ENCODE results near the gene MYRIP.
"Not testable (repeated sequence)": the region's sequence is repeated elsewhere in the genome, so short reads cannot be mapped to it uniquely, and the experiment has no call there.

The MYRIP gene

GRCh38 chr3:39972508-39972907 lies 163.1 kb downstream of the MYRIP start:
- DNase-seq: no peak

GRCh38 chr3:39977058-39977794 lies 167.8 kb downstream of the MYRIP start:
- no peak for DNase-seq

GRCh38 chr3:39978308-39978707 lies 168.9 kb downstream of the MYRIP start:
- DNase-seq: no peak

GRCh38 chr3:39980058-39980457 lies 170.6 kb downstream of the MYRIP start:
- no peak for DNase-seq

DNA sequence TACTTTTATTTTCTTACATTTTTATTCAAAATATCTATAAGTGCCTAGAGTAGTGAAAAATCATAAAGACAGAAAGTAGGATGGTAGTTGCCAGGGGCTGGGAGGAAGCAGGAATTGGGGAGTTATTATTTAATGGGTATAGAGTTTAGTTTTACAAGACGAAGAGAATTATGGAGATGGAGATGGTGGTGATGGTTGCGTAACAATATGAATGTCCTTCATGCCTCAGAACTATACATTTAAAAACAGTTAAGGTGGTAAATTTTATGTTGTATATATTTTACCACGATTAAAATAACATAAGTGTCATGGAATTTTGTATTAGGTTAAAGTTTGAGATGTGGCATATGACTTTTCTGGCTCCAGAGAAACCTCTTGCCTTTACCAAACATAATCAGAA lies 171.4 kb downstream of the MYRIP start:
- no peak for DNase-seq

- DNase-seq: no peak
These were observed 172.3 kb downstream of the MYRIP start for GRCh38 chr3:39981547-39982184.

- no peak for DNase-seq
These were observed 173.4 kb downstream of the MYRIP start for GRCh38 chr3:39982665-39983357.

- no peak for DNase-seq
These were observed 180.3 kb downstream of the MYRIP start for GRCh38 chr3:39989746-39990145.

DNA sequence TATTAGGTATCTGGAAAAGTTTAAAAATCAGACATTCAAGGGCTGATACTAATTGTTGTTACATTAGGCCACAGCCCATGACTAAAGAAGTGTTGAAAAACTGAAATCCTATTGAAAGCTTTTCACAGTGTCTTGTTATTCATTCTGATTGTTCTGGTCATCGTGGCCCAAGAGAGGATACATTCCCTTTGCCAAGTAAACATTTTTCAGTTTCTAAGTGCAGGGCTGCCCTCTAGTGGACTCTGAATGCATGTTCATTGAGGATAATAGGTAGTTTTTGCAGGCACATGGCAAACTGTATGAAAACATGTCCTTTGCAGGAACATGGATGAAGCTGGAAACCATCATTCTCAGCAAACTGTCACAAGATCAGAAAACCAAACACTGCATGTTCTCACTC lies 181.1 kb downstream of the MYRIP start:
- no peak for DNase-seq

DNA sequence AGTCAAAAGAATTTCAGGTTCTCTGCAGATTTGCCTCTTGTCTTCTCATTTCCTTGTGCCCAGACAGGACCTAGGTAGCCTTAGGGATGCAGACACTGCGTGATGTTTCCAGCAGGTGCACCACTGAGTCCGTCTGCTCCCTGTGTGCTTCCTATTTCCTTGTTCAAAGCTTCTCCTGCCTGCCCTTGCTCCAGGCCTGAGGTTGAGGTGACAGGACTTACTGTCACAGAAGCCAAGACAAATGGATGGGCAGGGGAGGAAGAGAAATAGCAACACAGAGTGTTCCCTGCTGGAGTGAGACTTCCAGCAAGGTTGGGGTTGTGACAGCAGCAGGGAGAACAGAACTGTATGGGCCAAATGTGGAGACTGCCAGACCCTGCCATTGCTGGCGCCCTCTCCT lies 199.4 kb downstream of the MYRIP start:
- no peak for DNase-seq

DNA sequence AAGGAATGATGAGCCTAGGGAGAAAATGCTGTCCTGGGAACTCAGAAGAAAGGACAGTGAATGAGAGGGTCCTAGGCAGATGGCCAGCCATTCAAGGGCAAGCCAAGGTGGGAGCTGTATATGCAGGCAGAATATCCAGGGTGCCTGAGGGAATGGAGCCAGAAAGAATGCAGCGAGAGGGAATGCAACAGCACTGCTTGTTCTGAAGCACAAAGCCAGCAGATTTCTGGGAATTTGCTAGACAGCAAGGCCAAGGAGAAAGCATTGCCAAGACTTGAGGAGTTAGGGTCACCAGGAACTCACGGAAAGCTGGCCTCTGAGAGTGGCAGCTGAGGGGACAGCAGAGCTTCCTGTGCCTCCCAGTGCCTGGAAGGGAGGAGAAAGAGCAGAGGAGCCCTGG lies 200.6 kb downstream of the MYRIP start:
- no peak for DNase-seq

DNA sequence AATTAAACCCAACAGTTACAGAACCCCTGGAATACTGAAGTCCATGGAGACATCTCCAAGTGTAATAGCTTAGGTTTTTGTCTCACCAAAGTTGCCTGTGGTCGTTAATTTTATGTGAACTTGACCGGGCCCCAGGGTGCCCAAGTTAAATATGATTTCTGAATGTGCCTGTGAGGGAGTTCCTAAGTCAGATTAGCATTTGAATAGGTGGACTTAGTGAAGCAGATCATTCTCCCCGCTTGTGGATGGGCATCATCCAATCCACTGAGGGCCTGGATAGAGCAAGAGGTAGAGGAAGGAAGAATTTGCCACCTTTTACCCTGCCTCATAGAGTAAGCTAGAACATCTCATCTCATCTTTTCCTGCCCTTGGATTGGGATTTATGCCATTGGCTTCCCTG lies 203.0 kb downstream of the MYRIP start:
- DNase-seq: no peak

DNA sequence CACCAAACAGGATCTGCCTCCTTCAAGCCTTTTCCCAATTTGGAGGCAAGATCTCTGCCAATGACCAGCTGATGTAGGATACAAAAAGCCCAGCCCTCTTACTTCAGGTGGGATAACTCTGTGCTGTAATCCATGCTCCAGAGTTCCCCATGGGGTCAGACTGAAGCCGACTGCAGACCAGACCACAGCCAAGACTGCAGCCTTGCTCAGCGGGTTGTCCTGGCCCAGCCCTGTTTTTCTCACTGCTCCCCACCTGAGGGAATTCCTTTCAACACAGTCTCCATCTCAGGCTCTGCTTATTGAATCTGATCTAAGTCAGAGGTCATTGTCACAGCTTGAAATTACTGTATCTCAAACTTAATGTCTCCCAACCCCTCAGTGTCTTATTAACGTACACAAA lies 207.0 kb downstream of the MYRIP start:
- no peak for DNase-seq

DNA sequence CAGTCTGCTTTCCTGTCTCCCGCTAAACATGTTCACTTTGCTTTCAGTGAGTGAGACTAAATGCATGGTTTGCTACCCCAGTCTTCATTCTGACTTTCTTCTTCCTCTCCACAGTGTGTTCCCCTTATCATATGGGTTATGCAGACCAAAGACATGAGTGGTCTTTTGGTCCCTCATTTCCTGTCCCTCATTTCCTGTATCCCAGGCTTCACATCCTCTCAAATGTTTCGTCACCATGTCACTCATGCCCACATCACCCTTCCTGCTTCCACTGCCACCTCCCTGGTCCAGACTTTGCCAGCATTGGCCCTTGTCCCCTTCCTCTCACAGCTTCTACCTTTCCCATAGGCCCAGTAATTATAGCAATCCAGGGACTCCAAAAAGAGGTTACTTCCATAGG lies 209.0 kb downstream of the MYRIP start:
- no peak for DNase-seq

DNA sequence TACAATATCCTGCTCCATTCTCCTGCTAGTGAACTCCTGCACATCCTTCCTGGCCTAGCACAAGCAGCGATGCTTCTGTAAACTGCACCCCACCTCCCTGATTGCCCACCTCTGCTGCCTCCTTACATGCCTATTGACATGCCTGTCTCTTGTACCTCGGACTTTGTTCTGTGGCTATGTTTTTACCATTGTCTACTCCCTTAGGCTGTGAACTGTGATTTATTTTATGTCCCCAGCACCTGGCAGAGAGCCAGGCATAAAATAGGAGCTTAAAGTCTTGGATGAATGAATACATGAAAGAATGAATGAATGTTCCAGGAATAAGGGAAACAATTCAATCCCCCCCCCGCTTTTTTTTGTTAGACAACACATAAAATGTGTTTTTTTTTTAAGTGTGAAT lies 210.0 kb downstream of the MYRIP start:
- DNase-seq: no peak

DNA sequence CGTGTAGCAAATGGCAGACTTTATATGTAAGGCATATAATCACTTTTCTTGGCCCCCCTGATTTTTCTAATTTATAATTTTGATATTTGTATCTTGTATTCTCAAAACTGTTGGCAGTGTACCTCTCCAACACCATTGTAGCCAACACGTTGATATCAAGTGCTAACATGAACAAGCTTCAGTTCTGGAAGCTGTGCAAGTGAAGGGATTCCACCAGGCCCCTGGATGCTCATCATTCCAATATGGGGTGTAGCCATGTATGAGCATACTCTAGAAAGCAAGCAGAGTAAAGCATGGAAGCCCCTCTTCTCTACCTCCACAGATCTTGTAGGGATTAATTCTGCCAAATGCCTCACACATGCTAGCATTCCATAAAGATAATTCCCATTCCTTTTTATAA lies 211.3 kb downstream of the MYRIP start:
- DNase-seq: no peak

GRCh38 chr3:40021338-40021737 lies 211.9 kb downstream of the MYRIP start:
- peak; percentile 30 for DNase-seq

DNA sequence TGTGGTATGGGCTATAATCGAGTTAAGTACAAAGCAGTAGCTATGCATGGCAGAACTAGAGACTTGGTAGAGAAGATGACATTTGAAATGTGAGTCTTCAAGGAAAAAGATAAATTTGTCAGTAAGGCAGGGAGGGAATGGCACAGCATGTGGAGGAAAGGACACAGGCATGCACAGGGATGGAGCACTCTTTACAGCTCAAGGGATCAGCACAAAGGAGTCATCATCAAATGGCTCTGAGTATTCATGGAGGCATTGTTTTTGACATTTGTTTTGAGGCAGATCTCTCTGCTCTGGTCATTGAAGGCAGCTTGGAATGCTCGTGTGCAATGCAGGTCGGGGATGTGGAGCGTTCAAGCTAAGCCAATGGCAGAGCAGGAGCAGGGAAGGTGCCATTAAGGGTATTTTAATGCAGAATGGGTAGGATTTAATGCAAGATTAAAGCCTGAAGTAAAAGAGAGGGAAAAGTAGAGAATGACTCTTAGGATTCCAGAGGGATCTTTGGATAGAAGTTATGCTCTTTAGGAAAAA lies 213.0 kb downstream of the MYRIP start:
- no peak for DNase-seq

GRCh38 chr3:40024526-40024925 lies 215.1 kb downstream of the MYRIP start:
- no peak for DNase-seq

DNA sequence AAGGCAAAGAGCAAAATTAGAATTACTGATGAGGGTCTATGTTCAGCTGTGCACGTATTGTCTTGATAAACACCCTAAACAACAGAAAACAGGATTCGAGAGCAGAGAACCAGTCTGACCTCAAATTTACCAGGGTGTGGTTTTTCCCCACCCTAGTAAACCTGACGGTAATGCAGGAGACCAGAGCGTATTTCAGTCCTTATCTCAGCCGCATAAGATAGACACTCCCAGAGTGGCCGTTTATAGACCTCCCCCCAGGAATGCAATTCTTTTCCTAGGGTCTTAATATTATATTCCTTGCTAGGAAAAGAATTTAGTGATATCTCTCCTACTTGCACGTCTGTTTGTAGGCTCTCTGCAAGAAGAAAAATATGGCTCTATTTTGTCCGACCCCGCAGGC lies 216.5 kb downstream of the MYRIP start:
- DNase-seq: not testable (repeated sequence)

DNA sequence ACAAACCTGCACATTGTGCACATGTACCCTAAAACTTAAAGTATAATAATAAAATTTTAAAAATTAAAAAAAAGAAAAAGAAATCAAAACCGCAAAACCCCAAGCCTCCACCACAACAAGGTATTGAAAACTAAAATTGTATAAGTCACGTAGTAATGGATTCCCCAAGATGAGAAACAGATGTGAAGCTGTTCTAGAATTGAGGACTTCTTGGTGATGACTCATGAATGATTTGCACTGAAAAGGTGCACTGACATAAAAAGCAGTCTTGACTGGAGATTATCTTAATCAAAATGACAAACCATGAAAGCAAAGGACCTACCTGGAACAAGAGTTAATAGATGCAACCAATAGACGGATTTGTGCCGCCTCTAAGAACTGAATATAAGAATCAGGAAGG lies 225.8 kb downstream of the MYRIP start:
- DNase-seq: no peak

DNA sequence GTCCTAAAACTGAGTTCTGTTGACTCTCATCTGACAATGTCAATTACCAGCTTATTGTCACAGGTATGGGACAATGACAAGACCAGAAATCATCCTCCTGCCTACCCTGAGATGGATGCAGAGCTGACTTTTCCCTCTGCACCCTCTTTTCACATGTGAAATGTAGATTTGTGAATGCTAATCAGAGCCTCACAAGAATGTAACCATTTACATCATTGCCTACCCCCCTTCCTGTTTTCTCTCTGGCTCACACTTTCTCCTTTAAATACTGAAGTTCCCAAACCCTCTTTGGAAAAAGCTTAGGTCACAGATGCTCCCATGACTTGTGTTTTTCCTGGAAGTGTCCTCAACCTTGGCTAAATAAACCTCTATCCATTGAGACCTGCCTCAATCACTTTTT lies 228.2 kb downstream of the MYRIP start:
- no peak for DNase-seq

GRCh38 chr3:40042752-40043443 lies 233.5 kb downstream of the MYRIP start:
- no peak for DNase-seq

GRCh38 chr3:40043444-40043755 lies 234.0 kb downstream of the MYRIP start:
- DNase-seq: peak; percentile 31

Data from eye (tissue), 1 donor.